GM19193 (cell line): Measurements from ENCODE around the gene C17orf75.

Experiments used
- POLR2A ChIP-seq: IDR thresholded peaks from 4 replicates; pipeline ENCODE4 v1.6.1; 2011; ENCODE audit not compliant: insufficient read depth, insufficient read length; ENCODE audit errors: extremely low read depth

Gene C17orf75

DNA sequence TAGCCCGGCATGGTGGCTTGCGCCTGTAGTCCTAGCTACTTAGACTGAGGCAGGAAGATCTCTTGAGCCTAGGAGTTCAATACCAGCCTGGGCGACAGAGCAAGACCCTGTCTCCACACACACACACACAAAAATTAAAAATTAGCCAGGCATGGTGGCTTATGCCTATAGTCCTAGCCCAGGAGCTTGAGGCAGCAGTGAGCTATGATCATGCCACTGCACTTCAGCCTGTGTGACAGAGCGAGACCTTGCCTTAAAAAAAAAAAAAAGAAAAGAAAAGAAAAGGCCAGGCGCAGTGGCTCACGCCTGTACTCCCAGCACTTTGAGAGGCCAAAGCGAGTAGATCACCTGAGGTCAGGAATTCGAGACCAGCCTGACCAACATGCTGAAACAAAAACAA is 23.9 kb downstream of the C17orf75 start:
- TF ChIP-seq POLR2A: no peak

DNA sequence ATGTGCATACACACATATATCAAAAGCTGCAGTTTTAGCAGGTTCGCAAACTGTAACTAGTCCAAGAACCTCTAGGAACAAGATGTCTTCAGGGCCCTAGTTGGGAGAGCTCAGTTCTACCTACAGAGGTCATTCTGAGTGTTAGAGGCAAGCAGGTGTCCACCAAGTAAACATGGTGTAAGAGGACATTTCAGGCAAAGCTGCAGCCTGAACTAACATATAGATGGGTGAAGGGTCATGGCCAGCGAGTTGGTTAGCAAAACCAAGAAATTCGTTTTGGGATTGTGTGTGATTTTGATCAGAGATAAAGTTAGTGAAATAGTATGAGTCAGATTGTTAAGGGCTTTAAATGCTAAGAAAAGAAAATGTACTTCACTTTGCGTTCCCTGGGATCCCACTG is 24.6 kb downstream of the C17orf75 start:
- no peak for TF ChIP-seq POLR2A

DNA sequence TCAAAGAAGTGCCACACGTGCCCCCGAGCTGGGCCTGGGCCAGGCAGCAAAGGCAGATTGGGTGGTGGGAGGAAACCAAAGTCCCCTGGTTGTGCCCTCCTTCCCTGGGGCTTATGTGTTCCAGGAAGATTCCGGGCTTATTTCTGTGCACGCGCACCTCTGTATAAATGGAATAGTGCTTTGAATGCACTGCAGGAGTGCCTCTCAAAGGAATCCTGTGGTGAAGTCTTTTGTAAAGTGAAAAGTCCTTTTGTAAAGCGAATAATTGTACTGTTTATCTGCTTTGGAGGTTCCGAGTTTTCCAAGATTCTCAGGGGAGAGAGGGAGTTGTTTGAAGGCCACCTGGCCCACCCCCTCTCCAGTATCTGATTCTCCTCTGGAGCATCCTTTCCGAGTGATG is 26.8 kb downstream of the C17orf75 start:
- TF ChIP-seq POLR2A: no peak

DNA sequence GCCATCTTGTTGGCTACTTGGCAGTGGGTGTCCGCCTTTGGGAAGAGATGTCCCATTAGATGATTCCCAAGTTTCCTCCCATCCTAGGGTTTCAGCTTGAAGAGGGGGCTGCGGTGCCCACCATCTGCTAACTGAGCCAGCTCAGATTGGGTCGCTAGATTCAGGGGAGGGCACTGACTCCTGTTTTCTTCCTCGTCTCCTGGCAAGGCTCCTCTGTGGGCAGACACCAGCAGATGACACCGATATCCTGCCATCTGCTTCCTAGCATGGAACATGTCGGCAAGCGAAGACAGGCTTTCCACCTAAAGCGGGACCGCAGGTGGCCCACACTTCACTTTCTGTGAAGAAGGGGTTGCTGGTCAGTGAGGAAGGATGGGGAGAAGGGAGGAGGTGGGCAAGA is 27.3 kb downstream of the C17orf75 start:
- TF ChIP-seq POLR2A: no peak

DNA sequence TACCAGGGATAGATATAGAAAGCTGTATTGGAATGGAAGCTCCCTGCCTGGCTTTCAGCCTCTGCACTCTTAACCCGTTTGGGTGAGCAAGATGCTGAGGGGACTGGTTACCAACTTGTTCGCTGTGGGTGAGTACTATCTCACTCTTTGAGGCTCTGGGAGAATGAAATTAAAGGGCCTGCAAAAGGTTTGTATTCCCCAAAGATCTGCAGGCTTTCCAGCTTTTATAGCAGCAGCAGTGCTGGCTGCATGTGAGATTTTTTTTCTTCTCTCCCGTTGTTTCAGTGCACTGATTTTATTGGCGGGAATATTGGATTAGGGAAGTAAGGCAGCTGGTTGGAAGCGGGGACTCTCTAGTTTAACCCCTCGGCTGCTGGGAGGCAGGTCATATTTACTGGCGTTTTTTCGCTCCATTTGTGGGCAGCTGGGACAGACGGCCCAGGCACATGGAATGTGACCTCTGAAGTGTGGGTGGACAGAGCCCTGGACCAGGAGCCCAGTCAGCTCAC is 30.9 kb downstream of the C17orf75 start:
- no peak for TF ChIP-seq POLR2A

DNA sequence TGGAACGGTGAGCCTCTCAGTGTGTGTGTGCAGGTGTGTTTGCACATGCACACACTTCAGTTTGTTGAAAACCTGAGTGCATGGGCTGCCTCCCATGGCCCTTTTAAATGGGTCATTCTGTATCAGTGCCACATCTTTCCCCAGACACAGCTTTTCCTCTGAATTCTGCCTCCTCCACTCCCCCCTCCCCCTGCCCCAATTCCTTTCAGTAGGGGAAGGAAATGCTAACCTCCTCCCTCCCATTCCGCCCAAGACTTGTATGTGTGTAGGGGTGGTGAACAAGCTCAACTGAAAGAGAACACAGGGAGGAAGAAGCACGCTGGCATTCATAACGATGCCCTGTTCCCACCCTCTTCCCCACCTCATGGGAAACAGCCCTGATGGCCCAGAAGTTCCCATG is 34.3 kb downstream of the C17orf75 start:
- TF ChIP-seq POLR2A: no peak

DNA sequence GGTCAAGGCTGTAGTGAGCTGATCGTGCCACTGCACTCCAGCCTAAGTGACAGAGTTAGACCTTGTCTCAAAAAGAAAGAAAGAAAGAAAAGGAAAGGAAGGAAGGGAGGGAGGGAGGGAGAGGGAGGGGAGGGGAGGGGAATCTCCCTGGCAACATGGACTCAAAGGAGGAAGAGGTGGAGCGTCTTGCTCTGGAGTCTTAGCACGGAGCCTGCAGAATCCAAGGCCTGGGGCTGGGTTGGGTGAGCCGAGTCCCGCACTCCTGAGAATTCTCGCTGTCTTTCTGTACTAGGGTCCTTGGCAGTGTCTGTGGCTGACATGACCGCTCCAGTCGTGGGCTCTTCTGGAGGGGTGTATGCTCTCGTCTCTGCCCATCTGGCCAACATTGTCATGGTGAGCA is 36.9 kb downstream of the C17orf75 start:
- TF ChIP-seq POLR2A: no peak

DNA sequence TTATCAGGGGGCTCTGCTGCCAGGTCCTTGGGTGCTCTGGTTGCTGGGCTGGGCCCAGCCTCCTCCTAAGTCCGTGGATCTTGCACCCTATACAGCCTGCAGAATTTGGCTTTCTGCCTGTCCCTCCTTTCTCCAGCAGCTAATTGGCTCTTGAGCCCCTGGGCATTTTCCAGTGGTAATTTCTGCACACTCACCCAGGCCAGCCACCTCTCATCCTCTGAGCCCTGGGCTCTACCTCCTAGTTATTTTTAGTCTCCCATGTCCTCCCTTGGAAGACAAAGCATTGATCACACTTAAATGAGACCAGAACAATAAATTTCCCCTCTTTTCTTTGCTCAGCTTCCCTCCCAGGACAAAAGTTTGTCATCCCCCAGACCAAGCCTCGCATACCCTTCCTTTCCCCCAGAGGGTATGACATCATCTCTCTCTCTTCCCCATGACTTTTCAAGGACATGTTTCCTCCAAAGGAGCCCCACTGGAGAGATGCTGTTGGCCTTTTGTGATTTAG is 38.1 kb downstream of the C17orf75 start:
- TF ChIP-seq POLR2A: no peak

DNA sequence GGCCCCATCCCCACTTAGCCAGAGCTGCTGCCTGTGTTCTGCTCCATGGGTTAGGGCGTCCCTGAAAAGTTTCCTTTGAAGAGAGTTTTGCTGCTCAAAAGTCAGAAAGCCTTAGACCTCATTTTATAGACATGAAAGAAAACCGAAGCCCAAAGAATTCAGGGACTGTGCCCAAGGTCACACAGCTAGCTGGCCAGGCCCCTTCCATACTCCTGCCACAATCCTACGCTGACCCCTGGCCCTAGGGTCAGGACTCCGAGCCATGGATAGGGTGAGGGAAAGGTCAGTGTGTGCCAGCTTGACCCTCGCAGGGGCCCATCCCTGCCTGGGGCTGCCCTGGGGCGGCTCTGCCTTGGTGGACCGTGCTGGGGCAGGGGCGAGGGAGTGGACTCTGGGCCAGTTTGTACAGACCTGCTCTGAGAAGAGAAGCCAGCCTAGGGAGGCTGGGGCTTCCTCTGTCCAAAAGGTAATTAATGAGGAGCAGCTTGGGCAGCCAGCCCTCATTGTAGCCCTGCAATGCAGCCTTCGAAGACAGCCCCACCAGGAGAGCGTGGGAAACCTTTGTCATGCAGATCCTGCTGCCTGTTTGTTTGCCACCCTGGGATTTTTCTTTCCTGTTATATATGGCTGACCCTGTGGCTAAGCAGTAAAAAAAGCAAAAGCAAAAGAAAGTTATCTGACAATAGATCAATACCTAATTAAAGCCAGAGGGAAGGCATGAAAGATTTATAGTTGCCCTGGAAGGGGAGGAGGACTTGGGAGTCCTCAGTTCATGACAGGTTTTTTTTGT is 38.9 kb downstream of the C17orf75 start:
- TF ChIP-seq POLR2A: no peak

DNA sequence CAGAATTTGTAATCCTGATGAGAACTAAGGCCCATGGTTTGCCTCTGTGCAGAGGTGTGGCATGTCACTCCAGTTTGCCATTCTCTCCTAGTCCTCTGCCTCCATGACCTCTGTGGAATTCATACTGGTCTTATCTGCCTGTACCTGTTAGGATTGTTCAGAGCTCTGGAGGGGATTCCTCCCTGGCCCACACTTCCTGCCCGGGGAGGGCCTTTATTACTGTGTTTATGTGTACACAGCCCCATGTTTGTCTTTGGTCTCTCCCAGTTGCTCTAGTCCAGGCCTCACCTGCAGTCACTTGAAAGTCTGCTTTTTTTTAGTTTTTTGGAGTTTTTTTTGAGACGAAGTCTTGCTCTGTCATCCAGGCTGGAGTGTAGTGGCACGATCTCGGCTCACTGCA is 39.9 kb downstream of the C17orf75 start:
- no peak for TF ChIP-seq POLR2A

DNA sequence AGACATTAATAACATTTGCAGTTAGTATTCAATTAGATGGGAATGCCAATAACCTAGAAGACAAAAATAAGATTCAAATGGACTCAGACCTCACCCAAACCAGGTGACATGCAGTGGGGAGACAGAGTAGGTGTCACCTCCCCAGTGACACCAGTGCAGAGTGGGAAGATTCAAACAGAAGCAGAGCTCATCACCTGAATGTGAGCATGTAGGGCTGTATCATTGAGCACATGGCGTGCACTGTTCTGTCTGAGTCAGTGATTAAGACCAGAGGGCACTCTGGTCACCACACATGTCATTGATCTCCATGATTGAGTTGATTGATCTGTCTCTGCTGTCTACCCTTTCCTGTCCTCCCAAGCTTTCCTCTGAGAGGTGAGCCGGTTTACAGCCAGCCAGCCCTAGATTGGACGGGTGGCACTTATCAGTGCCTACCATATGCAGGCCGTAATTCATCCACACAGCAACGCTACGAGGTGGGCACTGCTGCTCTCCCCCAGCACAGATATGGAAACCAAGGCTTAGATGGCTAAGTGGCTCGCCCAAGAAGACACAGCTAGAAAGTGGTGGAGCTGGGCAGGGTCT is 42.3 kb downstream of the C17orf75 start:
- no peak for TF ChIP-seq POLR2A

DNA sequence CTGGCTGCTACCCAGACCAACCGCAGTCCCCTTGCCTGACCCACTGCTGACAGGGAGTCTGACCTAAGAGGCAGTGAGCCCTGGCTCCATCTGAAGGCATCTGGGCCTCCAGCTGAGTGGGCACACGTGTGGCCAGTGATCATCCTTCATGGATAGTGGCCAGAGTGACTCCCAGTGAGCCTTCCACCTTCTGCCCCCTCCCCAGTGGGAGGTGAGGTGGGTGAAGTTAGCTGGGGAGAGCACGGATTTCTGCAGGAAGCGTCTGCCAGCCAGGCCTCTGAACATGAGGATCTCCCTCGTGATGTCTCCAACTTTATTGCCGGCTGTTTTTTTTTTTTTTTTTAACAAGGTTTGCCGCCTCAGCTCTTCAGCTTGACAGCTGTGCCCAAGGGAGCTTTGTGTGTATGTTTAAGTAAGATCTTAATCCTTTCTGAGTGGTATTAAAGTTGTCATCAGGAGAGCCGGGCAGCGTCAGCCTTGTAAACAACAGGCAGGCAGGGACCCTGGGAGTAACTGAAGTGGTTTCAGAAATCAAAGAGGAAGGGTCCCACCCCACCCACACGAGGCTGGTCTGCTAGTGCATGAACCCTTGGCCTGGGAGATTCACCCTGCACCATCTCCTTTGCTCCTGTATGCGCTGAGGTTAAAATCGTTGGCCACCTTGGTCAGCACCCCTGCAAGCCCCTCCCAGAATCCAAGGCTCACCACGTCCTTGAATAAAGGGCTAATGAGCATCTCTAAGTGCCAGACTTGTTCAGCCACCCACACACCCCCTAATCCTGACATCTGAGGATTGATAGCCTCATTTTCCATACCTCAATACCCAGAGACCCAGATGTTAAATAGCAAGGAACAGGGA is 43.0 kb downstream of the C17orf75 start:
- no peak for TF ChIP-seq POLR2A

DNA sequence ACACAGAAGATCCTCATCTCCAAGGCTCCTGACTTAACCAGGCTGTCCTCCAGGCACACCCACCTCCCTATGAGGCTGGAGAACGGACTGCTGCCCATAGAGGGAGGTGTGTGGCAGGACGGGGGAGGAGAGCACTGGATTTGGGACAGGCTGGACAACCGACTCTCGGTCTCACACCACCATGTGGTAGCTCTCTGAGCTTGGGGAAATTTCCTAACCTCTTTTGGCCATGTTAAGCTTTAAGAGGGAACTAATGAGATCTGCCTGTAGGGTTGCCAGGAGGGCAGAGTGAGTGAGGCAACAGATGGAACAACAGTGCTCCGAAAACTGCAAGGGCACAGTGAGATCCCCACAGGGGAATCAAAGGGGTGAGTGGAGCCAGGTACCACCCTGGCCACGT is 43.7 kb downstream of the C17orf75 start:
- no peak for TF ChIP-seq POLR2A

DNA sequence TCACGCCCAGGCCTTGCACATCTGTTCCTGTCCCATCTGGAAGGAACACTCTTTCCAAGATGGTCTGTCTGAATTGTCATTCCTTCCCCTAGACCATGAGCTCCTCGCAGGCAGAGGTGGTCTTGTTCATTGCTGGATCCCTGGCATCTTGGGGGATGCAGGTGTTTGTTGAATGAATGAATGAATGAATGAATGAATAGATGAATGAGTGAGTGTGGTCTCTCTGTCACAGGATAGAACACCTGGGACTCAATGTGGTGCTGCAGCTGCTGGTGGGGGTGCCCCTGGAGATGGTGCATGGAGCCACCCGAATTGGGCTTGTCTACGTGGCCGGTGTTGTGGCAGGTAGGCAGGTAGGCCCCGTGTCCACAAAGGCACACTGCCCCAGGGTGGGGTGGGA is 44.1 kb downstream of the C17orf75 start:
- no peak for TF ChIP-seq POLR2A

DNA sequence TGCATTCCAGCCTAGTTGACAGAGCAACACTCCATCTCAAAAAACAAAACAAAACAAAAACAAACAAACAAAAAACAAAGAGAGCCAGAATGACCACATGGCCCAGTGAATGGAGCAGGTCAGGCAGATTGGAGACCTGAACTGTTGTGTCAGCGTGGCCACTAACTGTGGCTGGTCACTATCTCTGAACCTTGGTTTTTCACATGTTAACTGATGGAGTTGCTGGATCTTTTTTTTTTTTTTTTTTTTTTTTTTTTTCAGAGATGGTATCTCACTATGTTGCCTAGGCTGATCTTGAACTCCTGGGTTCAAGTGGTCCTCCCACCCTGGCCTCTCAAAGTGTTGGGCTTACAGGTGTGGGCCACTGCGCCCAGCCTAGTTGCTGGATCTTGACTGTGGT is 44.5 kb downstream of the C17orf75 start:
- TF ChIP-seq POLR2A: no peak
